WTC11 (cell line): ENCODE data around the gene UNC13C. TPM values are rescaled to one million over a fixed set of nuclear protein-coding genes. Genes with fewer than 3 reads are reported as not detected.

Source experiments
- ATAC-seq: fragments of 200-7000 bp; cut with Tn5 transposase; 2 replicates; pipeline ENCODE4 v1.10.0; 2021; ENCODE audit warnings: mild to moderate bottlenecking, moderate library complexity
- CTCF ChIA-PET: fragments of 300-600 bp; sonication (Branson Sonifier 250); formaldehyde crosslinking; loops from one replicate; lab custom pipeline; 2021; ENCODE audit warnings: antibody characterized with exemption; lab: Charles Lee
- POLR2A ChIA-PET: fragments of 350-600 bp; sonication (Branson Sonifier 250); formaldehyde crosslinking; loops from one replicate; lab custom pipeline; 2021; ENCODE audit warnings: antibody characterized with exemption; lab: Charles Lee
- DNase-seq: peaks from one replicate; pipeline ENCODE4 v3.0.0; 2021; ENCODE audit warnings: low spot score
- H3K27ac Mint-ChIP-seq: 2 replicates; pipeline ENCODE4 v1.8.0; 2021; ENCODE audit warnings: mixed read lengths
- H3K27me3 Mint-ChIP-seq: 2 replicates; pipeline ENCODE4 v1.8.0; 2021; ENCODE audit warnings: low read depth, mild to moderate bottlenecking, moderate library complexity, mixed read lengths
- H3K36me3 Mint-ChIP-seq: 2 replicates; pipeline ENCODE4 v1.8.0; 2021; ENCODE audit warnings: mixed read lengths
- H3K4me1 Mint-ChIP-seq: 2 replicates; pipeline ENCODE4 v1.8.0; 2022; ENCODE audit warnings: mixed read lengths
- H3K4me3 Mint-ChIP-seq: 2 replicates; pipeline ENCODE4 v1.8.0; 2021; ENCODE audit warnings: mild to moderate bottlenecking, moderate library complexity, mixed read lengths
- H3K9me3 Mint-ChIP-seq: 2 replicates; pipeline ENCODE4 v1.8.0; 2021; ENCODE audit warnings: mixed read lengths
- AR ChIP-seq: fragments of 250-450 bp; sonication (Bioruptor Pico); IDR thresholded peaks from 2 replicates; pipeline ENCODE4 v1.9.0; 2021; ENCODE audit warnings: mild to moderate bottlenecking
- ATF2 ChIP-seq: sonication (generic); formaldehyde crosslinking; IDR thresholded peaks from 2 replicates; pipeline ENCODE4 v1.8.1; 2022; ENCODE audit warnings: low read depth, missing genetic modification reagents, borderline replicate concordance
- CTCF ChIP-seq: fragments of 200-600 bp; IDR thresholded peaks from 2 replicates; pipeline ENCODE4 v1.8.0; 2022; ENCODE audit warnings: antibody characterized with exemption
- FOXJ3 ChIP-seq: sonication (generic); formaldehyde crosslinking; IDR thresholded peaks from 2 replicates; pipeline ENCODE4 v1.9.0; 2021; ENCODE audit warnings: missing genetic modification reagents, mild to moderate bottlenecking, borderline replicate concordance
- FOXK1 ChIP-seq: sonication (generic); formaldehyde crosslinking; IDR thresholded peaks from 2 replicates; pipeline ENCODE4 v1.8.0; 2022; ENCODE audit warnings: mild to moderate bottlenecking, moderate library complexity, missing genetic modification reagents
- FOXP4 ChIP-seq: sonication (generic); formaldehyde crosslinking; IDR thresholded peaks from 2 replicates; pipeline ENCODE4 v1.8.0; 2022; ENCODE audit warnings: mild to moderate bottlenecking, missing genetic modification reagents
- GTF2I ChIP-seq: fragments of 250-450 bp; sonication (Bioruptor Pico); conservative IDR thresholded peaks from 2 replicates; pipeline ENCODE4 v1.4.0; 2021; ENCODE audit warnings: mild to moderate bottlenecking
- HMGA2 ChIP-seq: fragments of 250-450 bp; sonication (Bioruptor Pico); IDR thresholded peaks from 2 replicates; pipeline ENCODE4 v1.4.0; 2021; ENCODE audit warnings: mild to moderate bottlenecking, moderate library complexity
- JAZF1 ChIP-seq: fragments of 250-450 bp; sonication (Bioruptor Pico); IDR thresholded peaks from 2 replicates; pipeline ENCODE4 v1.9.0; 2021; ENCODE audit warnings: moderate library complexity, mild to moderate bottlenecking, inconsistent platforms
- MAX ChIP-seq: sonication (generic); formaldehyde crosslinking; IDR thresholded peaks from 2 replicates; pipeline ENCODE4 v1.8.0; 2022; ENCODE audit warnings: mild to moderate bottlenecking, missing genetic modification reagents
- PREB ChIP-seq: sonication (generic); formaldehyde crosslinking; IDR thresholded peaks from 2 replicates; pipeline ENCODE4 v1.8.1; 2022; ENCODE audit warnings: mild to moderate bottlenecking, missing genetic modification reagents, moderate library complexity, borderline replicate concordance
- SP1 ChIP-seq: sonication (generic); formaldehyde crosslinking; conservative IDR thresholded peaks from 2 replicates; pipeline ENCODE4 v1.8.1; 2022; ENCODE audit warnings: missing genetic modification reagents
- ZBTB21 ChIP-seq: sonication (generic); formaldehyde crosslinking; IDR thresholded peaks from 2 replicates; pipeline ENCODE4 v1.8.1; 2023; ENCODE audit warnings: mild to moderate bottlenecking, missing genetic modification reagents, borderline replicate concordance
- ZNF138 ChIP-seq: sonication (generic); formaldehyde crosslinking; conservative IDR thresholded peaks from 2 replicates; pipeline ENCODE4 v1.8.1; 2022; ENCODE audit warnings: mild to moderate bottlenecking, moderate library complexity, missing genetic modification reagents
- ZNF425 ChIP-seq: fragments of 250-450 bp; sonication (Bioruptor Pico); conservative IDR thresholded peaks from 2 replicates; pipeline ENCODE4 v1.9.0; 2021; ENCODE audit warnings: mild to moderate bottlenecking
- ZNF512 ChIP-seq: sonication (generic); formaldehyde crosslinking; IDR thresholded peaks from 2 replicates; pipeline ENCODE4 v1.8.1; 2022; ENCODE audit warnings: missing genetic modification reagents, borderline replicate concordance
- ZNF532 ChIP-seq: fragments of 250-450 bp; sonication (Bioruptor Pico); IDR thresholded peaks from 2 replicates; pipeline ENCODE4 v1.9.0; 2021; ENCODE audit warnings: mild to moderate bottlenecking, borderline replicate concordance
- total RNA-seq: library from RNA; stranded (reverse); gene quantifications from 3 replicates; pipeline ENCODE4 v1.2.3, GENCODE V29; 2021

Gene UNC13C
- total RNA-seq, 1 experiment from 2014 or later, result 0.07 TPM

- Mint-ChIP-seq H3K27me3 (no peaks in the 10 kb centered on the region), H3K4me1 (no peaks in the 10 kb centered on the region), H3K4me3 (no peak overlapping the region), H3K36me3 (no peaks in the 10 kb centered on the region), H3K9me3 (no peaks in the 10 kb centered on the region), H3K27ac (no peak overlapping the region)
- POLR2A ChIA-PET, result no interaction called here
- no peak for DNase-seq
- ATAC-seq, result no peak
- no peak for TF ChIP-seq ZNF532 (CRISPR knock-in tag)
- no peak for TF ChIP-seq FOXJ3 (CRISPR knock-in tag)
- TF ChIP-seq ZBTB21 (CRISPR knock-in tag), result no peak
- no peak for TF ChIP-seq ZNF138 (CRISPR knock-in tag)
- TF ChIP-seq ZNF512 (CRISPR knock-in tag), result no peak
- TF ChIP-seq CTCF, result no peak
- TF ChIP-seq GTF2I (CRISPR knock-in tag), result no peak
- TF ChIP-seq AR (CRISPR knock-in tag), result no peak
- TF ChIP-seq SP1 (CRISPR knock-in tag), result no peak
- TF ChIP-seq MAX (CRISPR knock-in tag), result no peak
- no peak for TF ChIP-seq PREB
- no peak for TF ChIP-seq HMGA2 (CRISPR knock-in tag)
- CTCF ChIA-PET, result no interaction called here
Observed at GRCh38 chr15:54208786-54209185, 230.5 kb downstream of the UNC13C start.

GRCh38 chr15:54212635-54213034 is 234.4 kb downstream of the UNC13C start:
- CTCF ChIA-PET, result no interaction called here
- ATAC-seq (no peak), DNase-seq (no peak)
- no peaks in the 10 kb centered on the region for H3K36me3 Mint-ChIP-seq
- no peak overlapping the region for H3K27ac Mint-ChIP-seq
- H3K9me3 Mint-ChIP-seq, result no peaks in the 10 kb centered on the region
- H3K27me3 Mint-ChIP-seq, result no peaks in the 10 kb centered on the region
- H3K4me3 Mint-ChIP-seq, result no peak overlapping the region
- POLR2A ChIA-PET, result no interaction called here
- H3K4me1 Mint-ChIP-seq, result no peaks in the 10 kb centered on the region
- TF ChIP-seq ZNF425 (no peak), JAZF1 (no peak), FOXP4 (no peak), FOXK1 (CRISPR knock-in tag) (no peak), ATF2 (CRISPR knock-in tag) (no peak)
